GM18526 (cell line): ENCODE measurements around the gene LTO1.

Experiments used
- POLR2A ChIP-seq: IDR thresholded peaks from 3 replicates; pipeline ENCODE4 v1.6.1; 2011; ENCODE audit not compliant: insufficient read length; ENCODE audit errors: extremely low read depth

LTO1 gene

DNA sequence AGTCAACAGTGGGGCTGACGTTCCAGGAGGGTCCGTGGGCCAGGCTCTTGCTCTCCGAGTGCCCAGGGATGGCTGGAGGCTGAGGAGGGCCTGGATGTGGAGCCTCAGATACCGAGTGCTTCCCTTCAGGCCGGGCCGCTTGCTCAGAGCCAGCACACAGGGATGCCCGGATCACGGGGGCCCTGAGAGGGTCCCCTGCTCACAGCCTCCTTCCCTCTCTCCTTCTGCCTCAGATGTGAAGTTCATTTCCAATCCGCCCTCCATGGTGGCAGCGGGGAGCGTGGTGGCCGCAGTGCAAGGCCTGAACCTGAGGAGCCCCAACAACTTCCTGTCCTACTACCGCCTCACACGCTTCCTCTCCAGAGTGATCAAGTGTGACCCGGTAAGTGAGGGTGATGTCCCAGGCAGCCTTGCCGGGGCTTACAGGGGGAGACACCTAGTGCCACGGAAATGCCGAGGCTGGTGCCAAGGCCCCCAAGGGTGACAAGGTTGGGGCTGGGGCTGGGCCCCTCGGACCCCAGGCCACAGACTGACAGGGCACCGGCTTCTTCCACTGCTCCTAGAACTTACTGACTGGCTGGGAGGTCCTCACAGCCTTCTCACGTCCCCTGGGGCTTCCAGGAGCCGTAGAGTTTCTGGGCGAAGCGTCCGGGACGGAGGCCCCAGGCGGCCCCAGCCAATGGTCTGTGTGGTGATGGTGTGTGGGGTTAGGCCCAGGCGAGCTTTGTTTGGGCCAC is 27.2 kb downstream of the LTO1 start:
- no peak for TF ChIP-seq POLR2A

DNA sequence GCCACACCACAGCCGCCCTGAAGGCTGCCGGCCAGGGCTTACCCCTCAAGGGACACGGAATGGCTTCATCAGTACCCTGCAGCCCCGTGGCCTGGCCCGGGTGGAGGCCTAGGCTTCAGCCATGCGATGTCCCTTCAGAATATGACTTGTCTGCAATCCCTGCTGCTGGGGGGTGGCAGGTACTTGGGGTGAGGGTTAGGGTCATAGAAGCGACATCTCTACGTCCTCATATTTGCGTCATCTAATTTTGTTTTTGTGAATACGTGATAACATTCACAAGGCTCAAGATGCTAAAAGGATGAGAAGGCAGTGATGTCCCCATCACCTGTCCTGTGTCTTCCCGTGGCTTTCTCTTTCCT is 27.8 kb downstream of the LTO1 start:
- TF ChIP-seq POLR2A, result no peak

DNA sequence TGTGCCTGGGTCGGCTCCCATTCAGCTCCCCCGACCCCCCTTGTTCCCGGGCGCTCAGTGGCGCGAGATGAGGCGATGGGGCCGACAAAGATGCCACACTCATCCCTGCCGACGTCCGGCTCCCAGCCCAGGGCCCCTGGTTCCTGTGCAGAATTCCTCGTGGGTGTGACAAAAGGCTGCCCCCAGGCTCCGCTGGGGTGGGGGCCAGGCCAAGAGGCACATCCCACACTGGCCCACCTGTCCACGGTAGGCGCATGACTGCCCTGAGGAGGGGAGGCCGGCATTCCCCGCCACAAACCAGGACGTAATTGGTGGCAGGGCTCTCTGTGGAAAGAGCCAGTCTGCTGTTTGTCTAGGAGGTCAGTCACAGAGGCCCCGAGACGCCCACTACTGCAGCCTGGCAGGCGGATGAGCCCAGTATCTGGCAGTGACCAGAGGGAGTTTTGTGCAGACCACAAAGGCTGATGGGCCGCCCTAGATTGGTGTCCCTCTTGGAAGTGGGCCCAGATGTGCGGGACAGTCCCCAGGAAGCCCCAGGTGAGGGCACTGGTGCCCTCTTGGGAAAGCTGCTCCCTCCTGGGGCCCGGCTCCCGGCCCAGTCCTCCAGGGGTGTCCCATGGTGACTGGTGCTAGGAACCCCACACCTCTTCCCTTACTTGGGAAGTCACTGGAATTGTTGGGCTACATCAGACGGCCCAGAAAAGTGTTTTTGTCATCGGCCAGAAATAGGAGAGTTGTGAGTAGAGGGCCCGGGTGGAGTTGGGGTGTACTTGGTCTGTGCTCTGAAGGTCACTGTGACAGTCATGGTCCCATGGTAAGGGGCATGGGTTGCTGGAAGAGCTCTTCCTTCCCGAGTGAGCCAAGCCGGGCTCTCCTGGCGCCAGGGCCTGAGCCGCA is 28.4 kb downstream of the LTO1 start:
- no peak for TF ChIP-seq POLR2A

GRCh38 chr11:69645801-69646492 is 29.2 kb downstream of the LTO1 start:
- TF ChIP-seq POLR2A, result no peak

DNA sequence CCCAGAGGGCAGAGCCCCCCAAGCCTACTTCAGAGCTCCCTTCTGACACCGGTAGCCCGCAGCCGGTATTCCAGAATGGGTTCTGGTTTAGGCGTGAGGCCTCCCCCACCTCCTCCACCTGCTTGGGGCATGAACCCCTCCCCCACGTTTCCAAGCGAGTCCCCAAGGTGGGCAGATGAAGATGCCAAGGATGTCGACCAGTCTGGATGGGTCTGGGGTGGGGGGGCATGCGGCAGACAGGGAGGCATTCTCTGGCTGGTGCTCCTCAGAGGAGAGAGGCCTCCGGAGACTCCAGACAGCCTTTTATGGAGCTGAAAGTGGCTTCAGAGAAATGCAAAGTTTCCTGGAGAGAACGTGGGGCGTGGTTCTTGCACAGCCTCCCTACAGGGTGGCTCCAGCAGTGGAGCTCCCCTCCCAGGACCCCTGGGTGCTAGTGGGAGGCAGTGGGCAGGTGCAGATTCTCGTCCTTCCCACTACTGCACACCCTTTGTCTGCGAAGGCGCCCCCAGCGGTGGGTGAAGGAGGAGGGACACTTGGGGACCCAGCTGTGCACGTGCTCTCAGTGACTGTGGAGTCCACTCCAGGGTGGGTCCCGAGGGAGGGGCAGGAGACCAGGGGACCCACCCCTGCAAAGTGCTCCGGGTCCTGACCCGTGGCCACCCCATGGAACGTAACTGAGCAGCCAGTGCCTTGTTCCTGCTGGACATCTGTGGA is 30.0 kb downstream of the LTO1 start:
- no peak for TF ChIP-seq POLR2A

DNA sequence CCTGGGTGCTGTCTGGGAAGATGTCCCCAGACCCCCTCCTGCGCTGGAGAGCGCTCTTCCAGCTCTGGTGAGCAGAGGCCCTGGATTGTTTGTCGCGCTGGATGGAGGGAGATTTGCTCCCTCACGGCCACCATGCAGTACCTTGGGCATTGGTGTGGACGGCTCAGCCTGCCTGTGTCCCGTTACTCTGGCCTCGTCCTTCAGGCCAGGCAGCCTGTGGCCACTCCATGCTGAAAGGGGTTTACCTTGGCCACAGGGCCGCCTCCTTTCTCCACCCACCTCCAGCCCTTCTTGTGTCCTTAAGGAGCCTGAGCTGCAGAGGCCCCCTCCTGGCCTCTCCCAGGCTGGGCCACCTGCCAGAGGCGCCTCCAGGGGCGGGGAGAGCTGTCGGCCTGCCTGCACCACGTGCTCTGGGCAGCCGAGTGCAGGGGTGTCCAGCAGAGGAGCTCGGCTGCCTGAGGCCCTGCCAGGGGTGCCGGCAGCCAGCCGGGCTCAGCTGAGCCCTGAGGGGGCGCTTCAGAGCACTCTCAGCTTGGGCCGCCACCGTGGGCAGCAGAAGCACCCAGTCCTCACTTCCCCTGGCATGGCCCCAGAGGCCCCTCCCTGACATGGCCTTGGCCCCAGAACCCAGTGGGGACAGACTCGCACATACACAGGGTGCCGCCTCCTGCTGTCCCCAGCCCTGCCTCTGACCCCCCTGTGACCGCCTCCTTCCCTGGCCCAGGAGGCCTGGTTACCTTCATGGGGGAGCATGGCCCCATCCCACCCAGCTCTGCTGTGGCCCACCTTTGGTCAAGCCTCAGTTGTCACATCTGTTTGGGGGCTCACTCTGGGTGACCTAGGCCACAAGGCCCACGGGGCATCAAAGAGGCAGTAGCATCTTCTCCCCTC is 30.8 kb downstream of the LTO1 start:
- TF ChIP-seq POLR2A, result no peak

DNA sequence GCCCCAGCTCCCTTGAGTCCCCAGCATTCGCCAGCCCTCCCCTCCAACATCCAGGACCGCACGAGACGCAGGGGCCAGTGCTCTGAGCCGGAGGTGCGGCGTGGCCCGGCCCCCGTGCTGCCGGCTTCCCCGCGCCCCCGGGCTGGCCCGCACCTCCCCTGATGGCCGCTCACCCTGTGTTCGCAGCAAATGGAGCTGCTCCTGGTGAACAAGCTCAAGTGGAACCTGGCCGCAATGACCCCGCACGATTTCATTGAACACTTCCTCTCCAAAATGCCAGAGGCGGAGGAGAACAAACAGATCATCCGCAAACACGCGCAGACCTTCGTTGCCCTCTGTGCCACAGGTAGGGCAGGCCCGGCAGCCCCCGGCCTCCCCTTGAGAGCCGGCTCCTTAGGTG is 31.5 kb downstream of the LTO1 start:
- TF ChIP-seq POLR2A, result no peak

- no peak for TF ChIP-seq POLR2A
Observed at GRCh38 chr11:69642913-69643632, 32.1 kb downstream of the LTO1 start.

GRCh38 chr11:69642549-69642912 is 32.6 kb downstream of the LTO1 start:
- no peak for TF ChIP-seq POLR2A

DNA sequence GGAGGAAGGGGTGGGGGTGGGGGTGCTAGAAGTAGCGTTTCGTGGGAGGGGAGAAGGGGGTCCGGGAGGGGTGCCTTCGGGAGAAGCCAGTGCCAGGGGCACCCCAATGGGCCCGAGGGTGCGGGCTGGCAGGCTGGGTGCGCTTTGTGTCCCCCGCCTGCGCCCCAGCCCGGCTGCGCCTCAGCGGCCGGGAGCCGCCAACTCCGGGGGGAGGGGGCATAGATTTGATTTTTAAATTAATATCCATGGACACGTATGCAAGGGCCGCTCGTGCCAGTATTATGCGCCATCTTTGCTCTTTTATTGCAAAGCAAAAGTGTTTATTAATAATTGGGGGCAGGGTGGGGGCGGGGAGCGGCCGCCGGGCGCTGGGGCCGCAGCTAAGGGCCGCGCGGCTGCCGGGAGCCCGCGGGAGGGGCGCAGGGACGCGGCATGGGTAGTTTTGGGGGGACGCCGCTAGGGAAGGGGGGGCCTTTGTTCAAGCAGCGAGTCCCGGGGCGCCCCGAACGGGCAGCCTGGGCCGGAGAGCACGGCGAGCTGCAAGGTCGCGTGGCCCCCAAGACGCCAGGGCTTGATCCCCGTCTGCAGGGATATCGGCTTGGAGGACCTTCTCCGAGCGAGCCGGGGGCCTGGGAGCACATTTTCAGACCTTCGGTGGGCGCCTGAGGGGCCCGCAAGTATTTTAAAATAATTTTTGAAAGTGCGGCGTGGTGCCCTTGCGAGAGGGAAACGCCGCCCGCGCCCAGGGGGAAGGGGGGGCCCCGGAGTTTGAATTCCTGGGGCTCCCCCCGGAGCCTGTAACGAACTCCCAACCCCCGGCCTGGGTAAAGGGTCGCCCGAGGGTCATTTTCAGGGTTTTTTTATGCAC is 33.2 kb downstream of the LTO1 start:
- TF ChIP-seq POLR2A, result no peak

DNA sequence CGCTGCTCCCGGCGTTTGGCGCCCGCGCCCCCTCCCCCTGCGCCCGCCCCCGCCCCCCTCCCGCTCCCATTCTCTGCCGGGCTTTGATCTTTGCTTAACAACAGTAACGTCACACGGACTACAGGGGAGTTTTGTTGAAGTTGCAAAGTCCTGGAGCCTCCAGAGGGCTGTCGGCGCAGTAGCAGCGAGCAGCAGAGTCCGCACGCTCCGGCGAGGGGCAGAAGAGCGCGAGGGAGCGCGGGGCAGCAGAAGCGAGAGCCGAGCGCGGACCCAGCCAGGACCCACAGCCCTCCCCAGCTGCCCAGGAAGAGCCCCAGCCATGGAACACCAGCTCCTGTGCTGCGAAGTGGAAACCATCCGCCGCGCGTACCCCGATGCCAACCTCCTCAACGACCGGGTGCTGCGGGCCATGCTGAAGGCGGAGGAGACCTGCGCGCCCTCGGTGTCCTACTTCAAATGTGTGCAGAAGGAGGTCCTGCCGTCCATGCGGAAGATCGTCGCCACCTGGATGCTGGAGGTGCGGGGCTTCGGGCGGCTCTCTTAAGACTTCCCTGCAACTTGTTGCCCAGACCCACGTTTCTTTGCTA is 34.1 kb downstream of the LTO1 start, which contains the start of gene CCND1:
Gene CCND1, plus strand, starts transcription at position 162 of the 587 bp plus-strand sequence. Its CDS starts 158 bp downstream, at position 320.
- peak; percentile 47 for TF ChIP-seq POLR2A
